A549 (cell line): ENCODE results near the gene MANSC1. TPM values are rescaled to one million over a fixed set of nuclear protein-coding genes. Genes with fewer than 3 reads are reported as not detected.

Experiments used
- ATAC-seq, 2 experiments: fragments of 200-7000 bp in 1 of 2; fragments of >200 bp in 1 of 2; cut with Nextera tagmentation in 1 of 2; cut with Tn5 transposase in 1 of 2; 3 replicates each; pipeline versions ENCODE4 v1.8.0 to v1.9.1; 2018 to 2020; ENCODE audit warnings: mild to moderate bottlenecking in 1 of 2, moderate library complexity in 1 of 2
- CTCF ChIA-PET: fragments of 300-600 bp; sonication (Branson Sonifier 250); formaldehyde crosslinking; extraction: SDS; loops from one replicate; lab custom pipeline; 2021; ENCODE audit warnings: antibody characterized with exemption, inconsistent platforms; lab: Yijun Ruan, JAX
- POLR2A ChIA-PET: fragments of 350-600 bp; formaldehyde crosslinking; extraction: SDS; loops from one replicate; lab custom pipeline; 2021; ENCODE audit warnings: antibody characterized with exemption, inconsistent platforms; lab: Yijun Ruan, JAX
- DNase-seq, 2 experiments: peaks; one replicate each; pipeline versions ENCODE4 v3.0.0 to v3.0.0-alpha.2; 2011 to 2016; ENCODE audit warnings: low read depth in 1 of 2, low spot score in 1 of 2
- FAIRE-seq: peaks from 2 replicates; lab custom pipeline; 2011; peaks lifted over from hg19 to GRCh38; lab: Jason Lieb, UNC
- H3K27ac ChIP-seq, 2 experiments: fragments of >200 bp; sonication (Bioruptor Twin); formaldehyde crosslinking; 3 replicates each; pipeline ENCODE4 v1.5.1; 2016 to 2017
- H3K4me1 ChIP-seq: fragments of >200 bp; sonication (Bioruptor Twin); formaldehyde crosslinking; 3 replicates; pipeline ENCODE4 v1.6.1; 2016
- H3K4me2 ChIP-seq: fragments of >200 bp; sonication (Bioruptor Twin); formaldehyde crosslinking; 3 replicates; pipeline ENCODE4 v1.6.1; 2016
- H3K4me3 ChIP-seq: fragments of >200 bp; sonication (Bioruptor Twin); formaldehyde crosslinking; 3 replicates; pipeline ENCODE4 v1.5.1; 2016
- H3K9me3 ChIP-seq: fragments of >200 bp; sonication (Bioruptor Twin); formaldehyde crosslinking; 3 replicates; pipeline ENCODE4 v1.6.1; 2016
- BHLHE40 ChIP-seq: IDR thresholded peaks from 2 replicates; pipeline ENCODE4 v1.6.1; 2012; ENCODE audit warnings: low read depth, low read length, inconsistent platforms
- CEBPB ChIP-seq, 2 experiments: fragments of >200 bp in 1 of 2; sonication (Bioruptor Twin) in 1 of 2; formaldehyde crosslinking in 1 of 2; IDR thresholded peaks; 2 replicates each; pipeline ENCODE4 v1.6.1; 2012 to 2016
- CHD2 ChIP-seq: fragments of 150-350 bp; IDR thresholded peaks from 2 replicates; pipeline ENCODE4 v1.6.1; 2014; ENCODE audit warnings: low read length; ENCODE audit not compliant: partially characterized antibody
- EP300 ChIP-seq, 2 experiments: fragments of >200 bp; sonication (Bioruptor Twin); formaldehyde crosslinking; IDR thresholded peaks; 2 replicates in 1 of 2; 3 replicates in 1 of 2; pipeline ENCODE4 v1.6.1; 2016 to 2017
- HDAC2 ChIP-seq: fragments of 200-600 bp; sonication (generic); IDR thresholded peaks from 2 replicates; pipeline ENCODE4 v1.6.1; 2016
- HOXB13 ChIP-seq: fragments of 250-450 bp; sonication (Bioruptor Pico); IDR thresholded peaks from 2 replicates; pipeline ENCODE4 v1.5.0; 2020; ENCODE audit warnings: low read depth, mild to moderate bottlenecking, moderate library complexity
- KDM1A ChIP-seq: fragments of 200-600 bp; sonication (generic); IDR thresholded peaks from 2 replicates; pipeline ENCODE4 v1.6.1; 2016; ENCODE audit warnings: low read depth, mild to moderate bottlenecking
- MYC ChIP-seq: IDR thresholded peaks from 2 replicates; pipeline ENCODE4 v1.6.1; 2012; ENCODE audit warnings: mild to moderate bottlenecking, inconsistent platforms, low read length, improper control_type of control experiment, borderline replicate concordance
- RNF2 ChIP-seq: fragments of 200-600 bp; sonication (generic); IDR thresholded peaks from 2 replicates; pipeline ENCODE4 v1.6.1; 2016; ENCODE audit warnings: low read depth, mild to moderate bottlenecking, antibody characterized with exemption, moderate library complexity, borderline replicate concordance
- SMC3 ChIP-seq: fragments of >200 bp; sonication (Bioruptor Twin); formaldehyde crosslinking; IDR thresholded peaks from 3 replicates; pipeline ENCODE4 v1.6.1; 2018; ENCODE audit warnings: inconsistent platforms
- ZNF302 ChIP-seq: fragments of 250-450 bp; sonication (Bioruptor Pico); IDR thresholded peaks from 2 replicates; pipeline ENCODE4 v1.9.0; 2021; ENCODE audit warnings: inconsistent platforms, mild to moderate bottlenecking, moderate library complexity
- WGBS: methylation state at CpG from one replicate; pipeline ENCODE4 v1.1.6; 2017; ENCODE audit errors: missing lambda C conversion rate; 5-methylcytosine and 5-hydroxymethylcytosine counted together
- polyA plus RNA-seq, 4 experiments: library from polyadenylated mRNA; depleted of rRNA in 3 of 4; stranded (reverse); fragments of >200 nt; fragmentation: RNase III in 1 of 4; extraction: RNeasy Plus Mini Kit Qiagen cat#74134 plus additional on column Dnase treatment in 1 of 4; gene quantifications; 2 replicates in 3 of 4; 3 replicates in 1 of 4; pipeline ENCODE4 v1.2.3, GENCODE V29; 2011 to 2017
- TF ChIP-seq, protein P1 (sequence below): IDR thresholded peaks from 2 replicates; pipeline ENCODE4 v1.6.1; 2012; ENCODE audit warnings: low read depth, borderline replicate concordance
- TF ChIP-seq, protein P2 (sequence below): fragments of >200 bp; sonication (Bioruptor Twin); formaldehyde crosslinking; IDR thresholded peaks from 3 replicates; pipeline ENCODE4 v1.5.1; 2016
- TF ChIP-seq, protein P3 (sequence below): IDR thresholded peaks from 2 replicates; pipeline ENCODE4 v1.6.1; 2012

Gene MANSC1
- polyA plus RNA-seq, 2 of the 4 experiments (the other 2 are of a cell fraction), result 3.7 to 3.9 TPM

DNA sequence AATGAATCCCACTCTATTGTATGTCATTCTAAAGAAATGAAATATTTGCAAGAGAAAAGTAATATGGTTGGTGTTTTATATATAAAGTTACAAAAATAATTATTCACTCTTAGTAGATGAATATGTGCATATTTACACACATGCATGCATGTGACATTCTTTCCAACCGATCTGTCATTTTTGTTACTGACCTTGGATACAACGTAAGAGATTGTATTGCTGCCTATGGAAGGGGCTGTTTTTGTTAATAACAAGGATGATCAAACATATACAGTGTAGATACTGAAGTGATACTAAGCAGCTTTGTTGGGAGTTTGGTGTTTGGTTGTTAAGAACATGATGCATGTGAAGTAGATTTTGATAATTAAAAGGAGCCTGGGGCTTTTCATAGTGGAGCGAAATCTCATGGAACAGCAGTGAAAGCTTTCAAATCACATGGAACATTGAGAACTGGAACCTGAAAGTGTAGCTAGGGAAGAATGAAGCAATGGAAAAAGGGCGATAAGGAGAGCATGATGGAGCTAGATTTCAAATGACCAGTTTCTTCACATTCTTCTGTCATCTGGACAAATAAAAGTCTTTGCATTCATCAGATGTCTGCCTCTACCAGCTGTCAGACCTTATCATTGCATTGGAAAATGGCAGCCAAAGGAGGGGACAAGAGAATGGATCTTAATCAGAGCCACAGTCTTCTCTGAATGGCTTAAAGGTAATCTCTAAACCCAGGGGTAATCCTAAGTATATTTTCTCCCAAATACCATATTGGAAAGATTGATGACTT lies 16.8 kb upstream of the MANSC1 start:
- H3K4me3 ChIP-seq, result no peak overlapping the region
- WGBS, result 89% methylated on average over 4 of the region's 4 CpGs
- no peak overlapping the region; the same call in 2 of the 3 replicates for H3K4me2 ChIP-seq
- FAIRE-seq (peak; percentile 43), DNase-seq (no peak), ATAC-seq (no peak)
- no peak for TF ChIP-seq RNF2
- no peak for TF ChIP-seq BHLHE40
- no peak for TF ChIP-seq MYC
- TF ChIP-seq, protein P1, sequence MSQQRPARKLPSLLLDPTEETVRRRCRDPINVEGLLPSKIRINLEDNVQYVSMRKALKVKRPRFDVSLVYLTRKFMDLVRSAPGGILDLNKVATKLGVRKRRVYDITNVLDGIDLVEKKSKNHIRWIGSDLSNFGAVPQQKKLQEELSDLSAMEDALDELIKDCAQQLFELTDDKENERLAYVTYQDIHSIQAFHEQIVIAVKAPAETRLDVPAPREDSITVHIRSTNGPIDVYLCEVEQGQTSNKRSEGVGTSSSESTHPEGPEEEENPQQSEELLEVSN, result no peak
- no peak for TF ChIP-seq HOXB13 (CRISPR knock-in tag)
- peaks cover 10% of the 10 kb centered on the region for H3K4me1 ChIP-seq
- H3K27ac ChIP-seq, result no peak overlapping the region
- POLR2A ChIA-PET, result interaction anchor here (0.8 kb wide), 1 partner anchor 10 kb away, joined by 3 read pairs; the partner anchor contains the start of gene BORCS5
- CTCF ChIA-PET, result interaction anchor here (0.8 to 2.6 kb wide), 5 partner anchors 9 to 339 kb away, joined by 3 to 11 read pairs (median 5); partner anchors contain the start of gene BORCS5
- H3K9me3 ChIP-seq, result no peaks in the 10 kb centered on the region

DNA sequence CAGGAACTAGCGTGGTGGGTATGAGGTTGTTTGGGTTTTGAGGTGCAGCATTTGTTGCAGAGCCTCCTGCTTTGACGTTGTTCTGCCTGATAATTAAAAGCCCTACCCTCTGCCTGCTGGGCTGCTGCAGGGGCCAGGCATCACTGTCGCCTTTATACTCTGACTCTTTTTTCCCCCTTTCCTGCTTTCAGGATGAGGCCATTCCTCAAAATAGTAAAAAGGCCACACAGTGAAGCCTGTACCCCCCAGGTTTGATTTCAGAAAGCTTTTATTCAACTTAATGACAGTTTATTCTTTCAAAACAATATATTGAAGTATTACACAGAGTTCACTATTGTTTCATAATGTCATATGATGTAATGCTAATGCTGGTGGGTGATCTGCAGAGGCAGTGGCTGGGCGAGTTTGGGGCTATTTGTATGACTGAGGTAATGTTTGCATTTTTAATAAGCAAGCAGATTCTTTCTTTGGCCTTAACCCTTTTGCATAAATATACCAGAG lies 15.9 kb upstream of the MANSC1 start:
- DNase-seq (no peak), ATAC-seq (no peak), FAIRE-seq (peak; percentile 43)
- Histone ChIP-seq H3K4me1 (peaks cover 10% of the 10 kb centered on the region), H3K4me3 (no peak overlapping the region), H3K27ac (peak overlapping the region; percentile 35 to 41; a peak in 4 of 6 replicates)
- whole genome bisulfite sequencing, result 72% methylated on average over 4 of the region's 4 CpGs
- ChIA-PET POLR2A (interaction anchor here (1.0 kb wide), 1 partner anchor 9 kb away, joined by 4 read pairs; the partner anchor contains the start of gene BORCS5), CTCF (interaction anchor here (0.9 to 2.6 kb wide), 3 partner anchors 10 to 340 kb away, joined by 3 to 11 read pairs (median 5); no protein-coding TSS in a partner anchor)
- TF ChIP-seq CEBPB (IDR thresholded peaks at IDR 0.05) (0 out of 4 replicates have a peak, but pooled peaks of 1 of the 2 experiments have one; percentile 19), EP300 (IDR thresholded peaks at IDR 0.05) (no peak)
- TF ChIP-seq, all 56 proteins: peak for 1
- H3K4me2 ChIP-seq, result peak overlapping the region; percentile 26; the same call in 2 of the 3 replicates
- H3K9me3 ChIP-seq, result no peaks in the 10 kb centered on the region

DNA sequence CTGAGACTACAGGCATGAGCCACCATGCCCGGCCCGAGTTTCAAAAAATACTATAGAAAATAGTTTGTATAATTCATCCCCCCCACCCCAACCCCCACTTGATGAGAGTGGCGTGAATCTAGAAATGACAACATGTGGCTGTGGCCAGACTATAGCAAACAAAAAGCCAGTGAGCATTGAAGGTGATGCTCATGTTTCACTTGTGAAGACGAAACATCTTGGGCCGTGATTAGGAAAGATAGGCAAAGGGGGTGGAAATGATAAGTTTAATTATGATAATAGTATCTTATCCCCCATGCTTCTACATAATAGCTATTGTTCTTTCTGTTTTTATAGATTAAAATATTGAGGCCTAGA lies 15.4 kb upstream of the MANSC1 start:
- H3K9me3 ChIP-seq, result no peaks in the 10 kb centered on the region
- WGBS, result 93% methylated on average over 5 of the region's 5 CpGs
- H3K27ac ChIP-seq, result no peak overlapping the region; a peak in 1 of 6 replicates
- POLR2A ChIA-PET, result interaction anchor here (1.0 kb wide), 1 partner anchor 9 kb away, joined by 4 read pairs; the partner anchor contains the start of gene BORCS5
- no peak for ATAC-seq
- CTCF ChIA-PET, result interaction anchor here (0.6 to 0.9 kb wide), 3 partner anchors 12 to 340 kb away, joined by 3 read pairs; no protein-coding TSS in a partner anchor
- no peak overlapping the region for H3K4me3 ChIP-seq
- H3K4me1 ChIP-seq, result peaks cover 10% of the 10 kb centered on the region
- no peak overlapping the region for H3K4me2 ChIP-seq
- no peak for FAIRE-seq
- TF ChIP-seq EP300 (IDR thresholded peaks at IDR 0.05) (no peak), HDAC2 (no peak)
- TF ChIP-seq, protein P2, sequence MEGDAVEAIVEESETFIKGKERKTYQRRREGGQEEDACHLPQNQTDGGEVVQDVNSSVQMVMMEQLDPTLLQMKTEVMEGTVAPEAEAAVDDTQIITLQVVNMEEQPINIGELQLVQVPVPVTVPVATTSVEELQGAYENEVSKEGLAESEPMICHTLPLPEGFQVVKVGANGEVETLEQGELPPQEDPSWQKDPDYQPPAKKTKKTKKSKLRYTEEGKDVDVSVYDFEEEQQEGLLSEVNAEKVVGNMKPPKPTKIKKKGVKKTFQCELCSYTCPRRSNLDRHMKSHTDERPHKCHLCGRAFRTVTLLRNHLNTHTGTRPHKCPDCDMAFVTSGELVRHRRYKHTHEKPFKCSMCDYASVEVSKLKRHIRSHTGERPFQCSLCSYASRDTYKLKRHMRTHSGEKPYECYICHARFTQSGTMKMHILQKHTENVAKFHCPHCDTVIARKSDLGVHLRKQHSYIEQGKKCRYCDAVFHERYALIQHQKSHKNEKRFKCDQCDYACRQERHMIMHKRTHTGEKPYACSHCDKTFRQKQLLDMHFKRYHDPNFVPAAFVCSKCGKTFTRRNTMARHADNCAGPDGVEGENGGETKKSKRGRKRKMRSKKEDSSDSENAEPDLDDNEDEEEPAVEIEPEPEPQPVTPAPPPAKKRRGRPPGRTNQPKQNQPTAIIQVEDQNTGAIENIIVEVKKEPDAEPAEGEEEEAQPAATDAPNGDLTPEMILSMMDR, result no peak
- TF ChIP-seq, protein P1, result no peak
- DNase-seq, result no peak

DNA sequence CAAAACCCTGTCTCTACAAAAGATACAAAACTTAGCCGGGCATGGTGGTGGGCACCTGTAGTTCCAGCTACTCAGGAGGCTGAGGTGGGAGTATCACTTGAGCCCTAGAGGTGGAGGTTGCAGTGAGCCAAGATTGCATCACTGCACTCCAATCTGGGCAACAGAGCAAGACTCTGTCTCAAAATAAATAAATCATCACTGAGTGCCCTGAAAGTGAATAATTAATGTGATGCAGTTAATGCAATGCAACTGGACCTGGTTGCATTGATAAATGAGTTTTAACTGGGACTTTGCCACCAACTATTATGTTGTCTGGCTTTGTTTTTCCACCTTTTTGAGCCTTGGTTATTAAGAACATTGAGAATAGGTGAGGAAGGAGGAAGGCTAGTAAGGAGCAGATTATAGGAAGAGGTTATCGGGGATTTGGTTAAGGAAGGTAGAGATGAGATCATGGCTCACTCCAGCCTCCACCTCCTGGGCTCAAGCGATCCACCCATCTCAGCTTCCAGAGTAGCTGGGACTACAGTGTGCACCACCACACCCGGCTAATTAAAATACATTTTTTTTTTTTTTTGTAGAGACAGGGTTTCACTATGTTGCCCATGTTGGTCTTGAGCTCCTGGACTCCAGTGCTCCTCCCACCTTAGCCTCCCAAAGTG lies 14.9 kb upstream of the MANSC1 start:
- no peak overlapping the region for H3K4me2 ChIP-seq
- CTCF ChIA-PET, result interaction anchor here (0.6 to 1.2 kb wide), 4 partner anchors 12 to 340 kb away, joined by 3 to 4 read pairs (median 3); no protein-coding TSS in a partner anchor
- no peaks in the 10 kb centered on the region for H3K9me3 ChIP-seq
- TF ChIP-seq CHD2 (no peak), SMC3 (no peak), BHLHE40 (no peak), KDM1A (no peak), ZNF302 (CRISPR knock-in tag) (no peak)
- TF ChIP-seq, protein P3, sequence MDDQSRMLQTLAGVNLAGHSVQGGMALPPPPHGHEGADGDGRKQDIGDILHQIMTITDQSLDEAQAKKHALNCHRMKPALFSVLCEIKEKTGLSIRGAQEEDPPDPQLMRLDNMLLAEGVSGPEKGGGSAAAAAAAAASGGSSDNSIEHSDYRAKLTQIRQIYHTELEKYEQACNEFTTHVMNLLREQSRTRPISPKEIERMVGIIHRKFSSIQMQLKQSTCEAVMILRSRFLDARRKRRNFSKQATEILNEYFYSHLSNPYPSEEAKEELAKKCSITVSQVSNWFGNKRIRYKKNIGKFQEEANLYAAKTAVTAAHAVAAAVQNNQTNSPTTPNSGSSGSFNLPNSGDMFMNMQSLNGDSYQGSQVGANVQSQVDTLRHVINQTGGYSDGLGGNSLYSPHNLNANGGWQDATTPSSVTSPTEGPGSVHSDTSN, result no peak
- DNase-seq, result no peak
- no peak overlapping the region for H3K4me3 ChIP-seq
- H3K4me1 ChIP-seq, result peaks cover 10% of the 10 kb centered on the region
- POLR2A ChIA-PET, result interaction anchor here (1.0 kb wide), 1 partner anchor 8 kb away, joined by 4 read pairs; the partner anchor contains the start of gene BORCS5
- 91% methylated on average over 4 of the region's 4 CpGs for WGBS
- FAIRE-seq, result no peak
- no peak for ATAC-seq
- H3K27ac ChIP-seq, result no peak overlapping the region; a peak in 1 of 6 replicates
